Tibial nerve (tissue), 4 donors: Measurements from ENCODE around the gene PDE2A.

Experiments used
- EP300 ChIP-seq, 2 donors: sonication (generic); formaldehyde crosslinking; IDR thresholded peaks; one replicate each; pipeline ENCODE4 v1.6.1; 2017; ENCODE audit warnings: antibody characterized with exemption in 2 of 2, mild to moderate bottlenecking in 1 of 2
- TF ChIP-seq, protein P1 (sequence below), 5 experiments: fragments of 200-600 bp in 3 of 5; fragments of 450-650 bp in 2 of 5; sonication (generic) in 3 of 5; IDR thresholded peaks; one replicate each; pipeline ENCODE4 v1.5.1; 2016 to 2019; ENCODE audit warnings: antibody characterized with exemption in 5 of 5, mild to moderate bottlenecking in 3 of 5, moderate library complexity in 2 of 5

DNA sequence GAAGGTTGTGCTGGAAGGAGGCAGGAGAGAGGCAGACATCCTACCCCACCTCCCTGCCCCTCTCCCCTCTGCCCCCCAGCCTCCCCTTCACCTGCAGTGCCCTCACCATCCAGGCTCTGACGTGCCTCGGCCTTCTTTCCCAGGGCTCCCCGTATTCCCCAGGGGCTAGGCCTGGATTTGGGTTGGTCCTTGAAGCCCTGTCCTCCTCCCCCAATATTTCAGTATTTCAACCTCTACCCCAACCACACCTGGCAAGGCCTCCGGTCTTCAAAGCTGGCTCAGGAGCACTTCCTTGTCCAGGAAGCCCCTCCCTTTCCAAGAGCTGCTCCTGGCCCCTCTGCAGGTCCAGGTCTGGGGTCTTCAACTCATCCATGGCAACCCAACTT is 8.6 kb upstream of the PDE2A start:
- TF ChIP-seq, protein P1, sequence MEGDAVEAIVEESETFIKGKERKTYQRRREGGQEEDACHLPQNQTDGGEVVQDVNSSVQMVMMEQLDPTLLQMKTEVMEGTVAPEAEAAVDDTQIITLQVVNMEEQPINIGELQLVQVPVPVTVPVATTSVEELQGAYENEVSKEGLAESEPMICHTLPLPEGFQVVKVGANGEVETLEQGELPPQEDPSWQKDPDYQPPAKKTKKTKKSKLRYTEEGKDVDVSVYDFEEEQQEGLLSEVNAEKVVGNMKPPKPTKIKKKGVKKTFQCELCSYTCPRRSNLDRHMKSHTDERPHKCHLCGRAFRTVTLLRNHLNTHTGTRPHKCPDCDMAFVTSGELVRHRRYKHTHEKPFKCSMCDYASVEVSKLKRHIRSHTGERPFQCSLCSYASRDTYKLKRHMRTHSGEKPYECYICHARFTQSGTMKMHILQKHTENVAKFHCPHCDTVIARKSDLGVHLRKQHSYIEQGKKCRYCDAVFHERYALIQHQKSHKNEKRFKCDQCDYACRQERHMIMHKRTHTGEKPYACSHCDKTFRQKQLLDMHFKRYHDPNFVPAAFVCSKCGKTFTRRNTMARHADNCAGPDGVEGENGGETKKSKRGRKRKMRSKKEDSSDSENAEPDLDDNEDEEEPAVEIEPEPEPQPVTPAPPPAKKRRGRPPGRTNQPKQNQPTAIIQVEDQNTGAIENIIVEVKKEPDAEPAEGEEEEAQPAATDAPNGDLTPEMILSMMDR (IDR thresholded peaks at IDR 0.05) = no peak
- no peak for TF ChIP-seq EP300 (IDR thresholded peaks at IDR 0.05)
